Hepatic stellate cell (primary cell): ENCODE results near the gene PIGBOS1.
"Not testable (repeated sequence)": the region's sequence is repeated elsewhere in the genome, so short reads cannot be mapped to it uniquely, and the experiment has no call there.

ENCODE experiments used
- DNase-seq: peaks from one replicate; pipeline ENCODE4 v3.0.0; 2011; ENCODE audit warnings: low spot score

PIGBOS1 gene

DNA sequence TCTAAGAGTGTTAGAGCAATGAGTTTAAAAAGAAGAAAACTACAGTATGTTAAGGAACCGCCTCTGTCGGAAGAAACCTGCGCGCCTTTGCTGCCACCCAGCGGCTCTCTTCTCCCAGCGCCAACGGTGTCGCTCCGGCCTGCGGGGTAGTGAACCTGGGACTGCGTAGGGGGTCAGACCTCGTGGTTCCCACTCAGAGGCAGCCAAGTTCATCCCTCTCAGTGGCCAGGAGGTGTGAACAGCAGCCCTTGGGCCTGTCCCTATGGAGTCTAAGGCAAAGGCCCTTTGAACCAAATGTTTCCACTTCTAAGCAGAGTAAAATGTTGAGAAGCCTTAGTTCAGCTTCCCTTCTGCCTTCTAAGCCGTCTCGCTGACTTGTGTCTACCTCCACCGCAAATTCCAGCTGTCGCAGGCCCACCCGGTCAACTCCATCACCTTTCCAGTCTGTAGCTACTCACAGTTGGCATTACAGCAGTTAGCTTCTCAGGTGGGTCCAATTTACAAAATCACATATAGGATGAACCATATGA, 28.3 kb downstream of the PIGBOS1 start:
- DNase-seq = peak; percentile 75

DNA sequence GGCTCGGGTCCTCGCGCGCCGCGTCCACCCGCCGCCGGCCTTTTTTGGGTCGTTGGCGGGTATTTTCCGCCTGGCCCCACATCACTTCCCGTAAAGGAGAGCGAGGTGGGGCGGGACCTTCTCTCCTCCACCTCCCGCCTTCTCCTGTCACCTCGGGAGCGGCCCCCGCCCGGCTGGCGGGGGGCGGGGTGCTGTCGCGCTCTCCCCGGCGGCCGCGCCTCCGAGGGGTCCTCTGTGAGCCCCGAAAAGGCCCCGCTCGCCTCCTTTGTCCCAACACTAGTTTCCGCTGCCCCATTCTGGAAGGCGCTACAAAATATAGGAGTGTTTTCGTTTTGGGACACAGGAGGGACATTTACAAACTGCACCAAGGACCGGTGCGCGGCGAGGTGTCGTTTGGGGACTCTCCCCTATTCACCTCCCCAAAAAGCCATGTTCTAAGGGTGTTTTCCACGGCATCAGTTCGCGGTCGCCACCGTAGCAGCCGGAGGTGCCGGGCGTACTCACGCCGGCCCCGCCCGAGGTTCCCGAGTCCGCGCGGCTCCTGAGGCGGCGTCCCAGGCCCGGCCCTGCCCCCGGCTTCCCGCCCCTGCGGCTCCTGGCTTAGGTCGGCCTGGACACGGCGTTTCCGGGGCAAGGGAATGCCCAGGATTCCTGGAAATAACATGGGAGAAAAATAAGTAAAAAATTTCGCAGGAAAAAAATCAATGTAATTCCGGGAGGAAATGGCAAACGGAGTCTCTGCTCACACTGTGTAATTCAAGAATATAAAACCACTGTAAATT, 29.0 kb downstream of the PIGBOS1 start, which contains the start of gene RAB27A:
Gene RAB27A, minus strand, starts transcription at position 68 of the 782 bp plus-strand sequence. CDS start 54,879 bp downstream, outside the sequence.
- peak; percentile 77 for DNase-seq

GRCh38 chr15:55289011-55289745, 29.7 kb downstream of the PIGBOS1 start:
- DNase-seq = peak; percentile 42

- DNase-seq = no peak
Observed at GRCh38 chr15:55288006-55288717, 30.8 kb downstream of the PIGBOS1 start.

DNA sequence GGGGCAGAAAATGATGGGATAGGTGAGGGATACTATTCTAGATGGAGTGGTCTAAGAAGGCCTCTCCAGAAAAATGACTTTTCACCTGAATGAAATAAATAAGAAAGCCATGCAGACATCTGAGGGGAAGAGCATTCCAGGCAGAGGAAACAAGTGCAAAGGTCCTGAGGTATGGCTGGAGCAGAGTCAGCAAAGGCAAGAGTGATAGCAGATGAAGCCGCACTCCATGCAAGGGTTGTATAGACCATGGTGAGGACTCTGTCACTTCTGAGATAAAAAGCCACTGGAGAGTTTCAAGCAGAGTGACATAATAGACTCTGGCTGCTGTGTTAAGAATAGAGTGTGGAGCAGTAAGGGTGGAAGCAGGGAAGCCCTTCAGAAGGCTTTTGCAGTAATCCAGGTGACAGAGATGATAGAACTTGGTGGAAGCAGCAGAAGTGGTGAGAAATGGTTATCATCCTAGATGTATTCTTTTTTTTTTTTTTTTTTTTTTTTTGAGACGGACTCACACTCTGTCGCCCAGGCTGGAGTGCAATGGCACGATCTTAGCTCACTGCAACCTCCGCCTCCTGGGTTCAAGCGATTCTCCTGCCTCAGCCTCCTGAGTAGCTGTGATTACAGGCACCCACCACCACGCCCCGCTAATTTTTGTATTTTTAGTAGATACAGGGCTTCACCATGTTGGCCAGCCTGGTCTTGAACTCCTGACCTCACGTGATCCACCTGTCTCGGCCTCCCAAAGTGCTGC, 32.3 kb downstream of the PIGBOS1 start:
- DNase-seq = not testable (repeated sequence)

DNA sequence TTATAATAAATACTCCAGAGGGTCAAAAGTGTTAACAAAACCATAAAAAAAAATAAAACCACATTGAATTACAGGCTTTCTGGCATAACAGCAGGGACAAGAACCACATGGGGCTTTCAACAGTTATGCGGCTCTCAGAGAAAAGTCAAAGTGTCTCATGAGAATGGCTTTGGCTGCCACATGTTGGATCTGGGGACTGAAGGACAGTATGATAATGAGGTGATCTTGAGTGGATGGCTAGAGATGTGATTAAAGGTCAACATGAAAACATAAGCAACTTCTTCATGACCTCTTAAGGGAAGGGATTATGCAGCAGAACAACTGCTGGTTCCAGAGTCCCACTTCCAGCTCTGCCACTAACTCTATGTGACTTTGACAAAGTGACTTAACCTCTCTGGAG, 34.5 kb downstream of the PIGBOS1 start:
- DNase-seq = no peak

DNA sequence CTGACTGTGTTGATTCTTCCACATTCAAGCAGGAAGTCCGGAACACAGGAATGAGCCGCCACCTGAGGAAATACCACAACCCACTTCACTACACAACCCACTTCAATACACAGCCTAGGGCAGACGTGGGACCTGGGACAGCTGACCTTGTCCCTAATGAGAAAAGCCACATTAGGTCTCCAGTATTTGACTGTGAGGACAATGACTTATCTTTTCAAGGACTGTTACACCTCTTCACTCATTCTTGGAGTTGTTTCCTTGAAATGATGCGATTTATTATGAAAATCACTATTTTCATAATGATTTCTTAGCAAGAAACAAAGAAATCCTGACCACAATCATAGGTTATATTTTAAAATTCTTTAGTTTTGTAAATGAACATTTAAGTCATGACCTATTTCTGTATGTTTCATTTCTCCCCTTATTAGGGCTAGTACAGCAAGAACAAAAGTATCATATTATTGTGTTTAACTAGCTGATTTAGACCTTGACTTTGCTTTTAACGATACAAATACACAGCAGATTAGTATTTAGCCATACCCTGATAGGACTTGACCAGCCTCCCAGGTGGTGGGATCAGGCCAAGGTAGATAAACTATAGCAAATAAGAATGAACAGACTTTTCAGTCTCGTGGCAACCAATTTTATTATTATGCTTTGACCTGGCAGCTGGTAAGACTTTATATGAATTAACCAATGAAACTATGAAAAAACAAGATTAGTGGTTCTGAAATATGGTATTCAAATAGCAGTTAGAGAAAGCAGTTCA, 35.4 kb downstream of the PIGBOS1 start:
- no peak for DNase-seq

GRCh38 chr15:55282284-55282833, 36.6 kb downstream of the PIGBOS1 start:
- DNase-seq = peak; percentile 27

DNA sequence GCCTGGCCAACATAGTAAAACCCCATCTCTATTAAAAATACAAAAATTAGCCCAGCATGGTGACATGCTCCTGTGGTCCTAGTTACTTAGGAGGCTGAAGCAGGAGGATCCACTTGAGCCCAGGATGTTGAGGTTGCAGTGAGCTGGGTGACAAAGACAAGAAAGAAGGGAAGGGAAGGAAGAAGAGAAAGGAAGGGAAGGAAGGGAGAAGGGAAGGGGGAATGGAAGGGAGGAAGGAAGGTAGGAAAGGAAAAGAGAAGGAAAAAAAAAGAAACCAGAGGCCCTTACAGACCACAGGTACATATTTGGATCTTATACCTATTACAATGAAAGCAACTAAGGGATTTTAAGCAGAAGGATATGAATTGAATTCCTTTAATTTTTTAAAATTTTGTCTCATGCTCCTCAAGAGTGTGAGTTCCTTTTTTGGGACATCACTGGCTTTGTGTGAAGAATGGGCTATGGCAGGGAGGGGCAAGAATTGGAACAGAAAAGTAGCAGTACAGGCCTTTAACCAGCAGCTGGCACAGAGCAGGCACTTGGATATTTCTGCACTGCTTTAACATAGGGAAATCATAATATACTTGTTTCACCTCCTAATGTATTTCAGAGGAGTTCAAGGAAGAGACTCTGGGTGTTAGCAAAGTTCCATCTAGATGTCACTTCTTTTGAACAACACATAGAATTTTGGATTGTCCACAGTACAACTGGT, 37.2 kb downstream of the PIGBOS1 start:
- DNase-seq = no peak

GRCh38 chr15:55280589-55280988, 38.3 kb downstream of the PIGBOS1 start:
- DNase-seq = not testable (repeated sequence)

DNA sequence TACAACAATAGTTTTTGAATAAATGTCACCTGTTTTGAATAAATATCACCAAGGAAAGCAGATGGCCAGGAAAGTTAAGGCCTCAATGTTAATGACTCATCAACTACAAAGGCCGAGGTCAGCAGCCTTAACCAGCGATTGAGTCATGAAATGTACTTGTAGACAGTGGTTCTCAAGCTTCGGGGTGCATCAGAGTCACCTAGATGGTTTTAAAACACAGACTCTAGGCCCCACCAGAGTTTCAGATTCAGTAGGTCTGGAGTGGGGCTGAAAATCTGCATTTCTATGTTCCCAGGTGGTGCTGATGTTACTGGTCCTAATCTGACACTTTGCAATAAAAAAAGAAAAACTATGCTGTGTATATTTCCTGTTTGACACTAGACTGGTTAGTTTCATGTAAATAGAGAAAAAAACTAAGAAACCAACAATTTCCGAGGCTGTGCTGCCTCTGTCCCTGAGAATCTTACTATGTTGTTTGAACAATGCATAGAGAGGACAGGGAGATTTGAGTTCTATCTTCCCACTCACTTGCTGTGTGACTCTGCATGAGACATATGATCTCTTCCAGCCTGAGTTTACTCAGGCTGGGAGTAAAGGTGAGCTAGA, 39.1 kb downstream of the PIGBOS1 start:
- peak; percentile 25 for DNase-seq

DNA sequence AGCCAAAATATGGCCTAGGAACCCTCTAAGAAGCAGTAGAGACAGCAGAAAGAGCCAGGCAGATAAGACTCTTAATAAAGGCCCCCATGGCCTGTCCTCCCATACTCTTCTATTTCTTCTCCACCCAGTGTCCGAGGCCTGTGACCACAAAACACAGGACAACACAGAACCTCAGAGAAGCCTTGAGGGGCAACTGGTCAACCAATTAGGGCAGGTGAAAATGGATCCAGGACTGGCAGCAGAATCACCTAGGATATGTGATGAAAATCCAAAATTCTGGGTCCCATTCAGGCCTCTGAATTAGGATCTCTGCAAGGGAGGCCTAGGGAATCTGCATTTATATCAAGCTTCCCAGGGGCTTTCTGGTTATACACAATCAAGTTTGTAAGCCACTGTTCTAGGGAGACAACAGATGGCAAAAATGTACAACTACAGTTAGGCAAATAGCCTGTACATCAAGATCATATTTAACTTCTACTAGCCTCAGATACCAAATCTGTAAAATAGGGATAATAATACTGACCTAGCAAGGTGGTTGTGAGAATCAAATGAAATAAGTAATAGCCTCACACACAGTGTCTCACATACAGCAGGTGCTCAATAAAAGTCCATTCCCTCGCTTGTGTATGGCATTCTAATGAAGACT, 39.7 kb downstream of the PIGBOS1 start:
- no peak for DNase-seq

- DNase-seq = no peak
Observed at GRCh38 chr15:55277715-55278114, 41.2 kb downstream of the PIGBOS1 start.

DNA sequence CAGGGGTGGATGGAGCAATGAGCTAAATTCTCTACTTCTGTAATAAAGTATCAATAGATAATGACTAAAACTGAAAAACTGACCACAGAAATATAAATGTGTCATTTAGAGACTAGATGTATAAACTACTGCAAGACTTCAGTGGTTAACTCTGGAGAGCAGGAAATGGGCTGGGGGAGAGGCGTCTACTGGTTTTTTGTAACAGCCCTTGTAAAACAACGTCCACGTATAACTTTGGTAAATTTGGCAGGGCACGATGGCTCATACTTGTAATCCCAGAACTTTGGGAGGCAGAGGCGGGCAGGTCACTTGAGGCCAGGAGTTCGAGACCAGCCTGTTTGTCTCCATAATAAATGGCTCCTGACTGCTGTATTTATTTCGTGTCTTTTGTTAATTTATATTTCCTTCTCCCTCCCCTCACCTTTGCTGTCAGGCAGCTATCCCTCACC, 41.8 kb downstream of the PIGBOS1 start:
- no peak for DNase-seq

- no peak for DNase-seq
Observed at GRCh38 chr15:55276324-55276723, 42.6 kb downstream of the PIGBOS1 start.

- DNase-seq = no peak
Observed at GRCh38 chr15:55270291-55270690, 48.6 kb downstream of the PIGBOS1 start.

- no peak for DNase-seq
Observed at GRCh38 chr15:55268176-55268695, 50.7 kb downstream of the PIGBOS1 start.

DNA sequence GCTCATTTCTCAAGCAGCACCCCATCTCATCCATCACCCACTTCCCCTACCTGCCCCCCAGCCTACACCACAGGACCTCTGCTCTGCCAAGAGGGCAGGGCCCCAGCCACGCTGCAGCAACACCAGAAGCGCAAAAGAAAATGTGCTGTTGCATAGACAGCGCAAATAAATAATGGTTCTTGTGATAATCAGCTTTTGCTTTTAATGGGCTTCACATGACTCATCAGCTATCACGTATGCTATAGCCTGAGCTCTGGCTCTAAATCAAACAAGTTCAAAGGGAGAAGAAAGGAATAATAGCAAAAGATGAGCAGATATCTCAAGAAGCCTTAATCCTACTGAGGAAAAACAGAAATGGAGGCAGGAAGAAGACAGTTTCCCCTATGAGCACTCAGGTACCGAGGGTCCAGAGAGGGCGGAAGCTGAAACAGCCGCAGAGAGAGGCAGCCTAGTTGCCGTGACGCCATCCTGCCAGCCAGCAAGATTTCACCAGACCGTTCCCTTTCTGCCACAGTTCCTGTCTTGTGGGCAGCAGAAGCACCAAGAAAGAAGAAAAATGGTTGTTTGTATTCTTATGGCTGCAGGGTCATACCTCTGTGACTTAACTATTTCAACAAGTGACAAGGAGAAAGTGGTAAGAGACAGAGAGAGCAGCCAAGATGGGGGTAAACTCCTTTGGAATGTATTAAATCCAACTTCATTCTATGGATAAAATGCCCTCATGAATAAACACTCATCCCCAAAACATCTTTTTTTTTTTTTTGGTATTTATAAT, 51.3 kb downstream of the PIGBOS1 start:
- DNase-seq = no peak
